HG02870 (cell line): Measurements from ENCODE around the gene PLB1.

ENCODE experiments used
- ATAC-seq: cut with Tn5 transposase; IDR thresholded peaks from one replicate; pipeline ENCODE4 v1.9.1; 2021; ENCODE audit warnings: mild to moderate bottlenecking, moderate library complexity; ENCODE audit not compliant: unreplicated experiment

The PLB1 gene

DNA sequence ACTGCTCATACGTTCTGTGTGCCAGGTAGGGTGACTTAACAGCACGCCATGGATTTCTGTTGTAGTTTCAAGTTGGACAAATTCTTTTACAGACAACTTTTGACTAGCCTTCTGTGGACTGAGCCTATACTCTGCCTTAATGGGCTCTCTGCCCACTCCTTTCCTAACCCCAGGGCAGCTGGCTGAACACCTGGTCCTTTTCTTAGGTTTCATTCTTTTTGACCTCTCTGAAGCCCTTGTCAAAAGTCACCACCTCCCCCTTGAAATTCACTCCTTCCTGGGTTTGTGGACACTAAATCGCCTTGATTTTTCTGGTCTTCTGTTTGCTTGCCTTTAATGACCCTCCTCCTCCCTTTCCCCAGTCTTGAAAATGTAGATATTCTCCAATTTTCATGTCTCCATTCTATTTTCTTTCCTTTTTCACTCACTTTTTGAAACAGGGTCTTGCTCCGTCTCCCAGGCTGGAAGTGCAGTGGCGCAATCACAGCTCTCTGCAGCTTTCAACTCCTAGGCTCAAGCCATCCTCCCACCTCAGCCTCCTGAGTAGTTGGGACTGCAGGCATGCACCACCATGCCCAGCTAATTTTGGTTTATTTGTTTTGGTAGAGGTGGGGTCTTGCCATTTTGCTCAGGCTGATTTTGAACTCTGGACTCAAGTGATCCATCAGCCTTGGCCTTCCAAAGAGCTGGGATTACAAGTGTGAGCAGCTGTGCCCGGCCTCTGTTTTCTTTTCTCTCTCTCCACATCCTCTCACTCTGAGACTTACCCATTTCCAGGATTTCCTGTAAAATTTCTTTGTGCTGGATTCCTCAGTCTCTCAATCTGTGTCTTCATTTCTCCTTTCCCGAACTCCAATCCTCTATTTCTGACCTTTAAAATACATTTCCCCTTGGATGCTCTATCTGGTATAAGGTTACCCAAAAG lies 112.9 kb downstream of the PLB1 start:
- ATAC-seq = no peak

DNA sequence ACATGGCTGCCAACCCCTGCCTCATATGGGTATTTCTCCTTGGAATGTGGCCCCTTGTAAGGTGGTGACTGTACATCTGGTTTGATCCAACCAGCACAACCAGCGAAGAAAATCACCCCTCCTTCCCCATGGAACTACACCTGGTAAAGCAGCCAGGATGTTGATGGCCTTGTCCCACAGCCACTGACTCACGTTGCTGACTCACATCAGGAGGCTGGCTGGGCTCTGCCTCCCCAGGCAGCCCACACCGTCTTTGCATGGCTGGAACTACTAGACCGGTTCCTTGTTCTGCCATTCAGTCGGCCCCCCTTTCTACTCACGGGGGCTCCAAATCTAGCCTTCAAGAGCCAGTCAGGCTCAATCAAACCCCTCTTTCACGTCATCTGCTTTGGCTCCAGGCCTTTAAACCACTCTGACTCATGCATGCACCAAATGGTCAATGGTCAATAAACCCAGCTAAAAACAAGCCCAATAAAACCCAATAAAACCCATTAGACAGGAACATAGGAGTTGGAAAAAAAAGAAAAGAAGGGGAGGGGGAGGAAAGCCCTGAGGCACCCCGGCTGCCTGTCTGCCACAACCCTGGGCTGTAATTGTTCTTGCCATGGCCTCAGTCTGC lies 114.8 kb downstream of the PLB1 start:
- no peak for ATAC-seq

DNA sequence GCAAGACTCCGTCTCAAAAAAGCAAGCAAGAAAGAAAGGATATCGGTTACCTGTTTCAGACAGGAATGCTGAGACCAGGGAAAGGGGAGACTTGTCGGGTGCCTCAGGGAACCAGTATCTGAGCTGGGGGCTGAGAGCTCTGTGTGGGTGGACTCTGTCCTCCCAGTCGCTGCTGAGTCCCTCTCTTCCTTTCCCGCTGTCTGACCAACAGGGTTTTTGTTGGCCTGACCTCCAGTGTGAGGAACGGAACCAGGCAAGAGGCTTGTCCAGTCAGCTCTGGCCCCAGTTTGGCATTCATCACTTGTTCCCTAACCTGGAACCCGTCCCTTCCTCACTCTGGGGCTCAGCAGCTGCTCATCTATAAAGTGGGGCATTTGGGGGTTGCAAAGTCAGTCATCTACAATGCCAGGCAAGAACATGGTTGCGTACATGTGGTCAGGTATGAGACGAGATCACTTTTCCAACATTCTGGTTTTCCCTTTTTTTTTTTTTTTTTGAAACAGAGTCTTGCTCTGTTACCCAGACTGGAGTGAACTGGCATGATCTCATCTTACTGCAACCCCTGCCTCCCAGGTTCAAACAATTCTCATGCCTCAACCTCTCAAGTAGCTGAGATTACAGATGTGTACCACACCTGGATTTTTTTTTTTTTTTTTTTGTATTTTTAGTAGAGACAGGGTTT lies 116.4 kb downstream of the PLB1 start:
- no peak for ATAC-seq

DNA sequence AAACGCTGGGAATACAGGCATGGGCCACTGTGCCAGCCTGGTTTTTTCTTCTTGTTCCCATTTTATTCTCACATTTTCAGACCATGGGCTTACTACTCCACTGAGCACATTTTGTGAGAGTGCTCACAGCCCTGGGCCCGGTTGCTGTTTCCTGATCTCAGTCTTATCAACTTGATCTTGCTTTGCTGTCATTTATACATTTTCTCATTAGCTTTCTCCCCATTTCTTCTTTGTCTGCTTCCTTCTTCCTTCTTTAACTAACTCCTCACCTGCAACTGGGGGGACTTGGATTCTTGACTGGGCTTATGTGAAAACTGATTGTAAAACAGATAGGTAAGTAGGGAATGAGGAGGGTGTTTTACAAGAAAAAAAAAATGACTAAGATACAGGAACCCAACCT lies 117.3 kb downstream of the PLB1 start:
- no peak for ATAC-seq

DNA sequence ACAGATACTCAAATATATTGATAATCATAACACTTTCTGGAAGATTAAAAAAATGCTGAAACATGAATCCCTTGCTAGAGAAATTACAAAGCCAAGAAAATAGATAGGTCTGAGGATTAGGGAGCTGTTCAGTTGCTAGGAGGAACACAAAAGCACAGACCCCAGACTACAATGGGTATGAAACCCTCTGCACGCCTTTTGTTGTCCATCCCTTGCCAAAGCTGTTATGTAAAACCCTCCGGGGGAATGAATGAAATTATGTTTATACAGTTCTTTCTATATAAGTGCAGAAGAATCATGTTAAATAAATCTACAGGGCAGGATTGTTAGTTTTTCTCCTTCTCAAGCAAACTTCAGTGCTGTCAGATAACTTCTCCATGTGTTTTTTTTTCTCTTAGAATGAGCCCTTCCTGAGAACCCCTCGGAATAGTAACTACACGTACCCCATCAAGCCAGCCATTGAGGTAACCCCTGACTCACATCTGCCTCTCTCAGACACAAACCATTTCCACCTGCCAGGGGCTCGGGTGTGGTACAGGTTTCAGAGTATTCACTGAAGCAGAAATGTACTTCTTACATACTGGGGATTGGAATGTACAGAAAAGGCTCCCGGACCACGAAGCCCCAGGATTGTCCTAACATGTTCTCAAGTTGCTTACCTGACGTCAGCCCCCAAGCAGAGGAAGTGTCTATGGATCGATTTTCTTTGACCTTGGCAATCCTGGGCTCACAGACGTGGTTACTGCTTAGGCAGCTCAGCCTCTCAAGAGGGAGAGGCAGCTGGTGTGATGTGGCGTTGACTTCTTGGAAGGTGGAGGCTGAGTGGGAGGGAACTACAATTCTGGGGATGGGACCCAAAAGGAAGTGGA lies 118.0 kb downstream of the PLB1 start:
- no peak for ATAC-seq

DNA sequence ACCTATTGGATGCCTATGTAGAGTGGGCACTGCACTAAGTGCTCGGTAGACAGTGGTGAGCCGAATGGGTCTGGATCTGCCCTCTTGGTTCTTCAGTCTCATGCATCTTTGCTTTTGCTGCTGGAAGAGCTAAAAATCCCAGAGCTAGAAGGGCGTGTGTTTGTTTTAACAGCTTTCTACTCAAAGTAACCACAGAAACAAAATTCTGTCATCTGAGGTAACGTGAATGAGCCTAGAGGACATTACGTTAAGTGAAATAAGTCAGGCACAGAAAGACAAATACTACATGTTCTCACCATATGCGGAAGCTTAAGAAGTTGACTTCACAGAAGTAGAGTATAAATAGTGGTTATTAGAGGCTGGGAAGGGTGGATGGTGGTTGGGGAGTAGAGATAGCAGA lies 119.8 kb downstream of the PLB1 start:
- ATAC-seq = no peak

DNA sequence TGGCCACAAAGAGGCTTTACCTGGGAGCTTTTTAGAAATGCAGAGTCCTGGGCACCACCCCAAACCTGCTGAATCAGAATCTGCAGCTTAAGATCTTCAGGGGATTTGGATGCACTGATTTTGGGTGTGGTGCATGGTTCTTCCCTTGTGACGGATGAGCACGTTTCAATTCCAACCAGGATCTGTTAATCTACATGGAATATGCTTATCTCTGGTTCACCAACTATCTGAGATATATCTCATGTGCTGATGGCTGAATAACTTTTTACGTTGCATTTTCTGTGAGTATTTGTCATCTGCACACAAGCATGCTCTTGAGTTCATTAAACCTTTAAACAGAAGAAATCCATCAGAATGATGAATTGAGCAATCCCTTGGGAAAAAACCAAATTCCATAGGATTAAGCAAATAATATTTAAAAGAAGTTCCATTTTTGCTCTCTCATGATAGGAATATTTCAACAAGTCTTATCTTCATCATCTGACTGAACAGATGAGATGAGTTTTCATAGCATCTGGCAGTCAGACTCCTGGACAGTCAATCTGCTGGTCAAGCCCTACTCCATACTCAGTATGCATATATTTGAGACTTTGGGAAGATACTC lies 120.6 kb downstream of the PLB1 start:
- ATAC-seq = no peak

DNA sequence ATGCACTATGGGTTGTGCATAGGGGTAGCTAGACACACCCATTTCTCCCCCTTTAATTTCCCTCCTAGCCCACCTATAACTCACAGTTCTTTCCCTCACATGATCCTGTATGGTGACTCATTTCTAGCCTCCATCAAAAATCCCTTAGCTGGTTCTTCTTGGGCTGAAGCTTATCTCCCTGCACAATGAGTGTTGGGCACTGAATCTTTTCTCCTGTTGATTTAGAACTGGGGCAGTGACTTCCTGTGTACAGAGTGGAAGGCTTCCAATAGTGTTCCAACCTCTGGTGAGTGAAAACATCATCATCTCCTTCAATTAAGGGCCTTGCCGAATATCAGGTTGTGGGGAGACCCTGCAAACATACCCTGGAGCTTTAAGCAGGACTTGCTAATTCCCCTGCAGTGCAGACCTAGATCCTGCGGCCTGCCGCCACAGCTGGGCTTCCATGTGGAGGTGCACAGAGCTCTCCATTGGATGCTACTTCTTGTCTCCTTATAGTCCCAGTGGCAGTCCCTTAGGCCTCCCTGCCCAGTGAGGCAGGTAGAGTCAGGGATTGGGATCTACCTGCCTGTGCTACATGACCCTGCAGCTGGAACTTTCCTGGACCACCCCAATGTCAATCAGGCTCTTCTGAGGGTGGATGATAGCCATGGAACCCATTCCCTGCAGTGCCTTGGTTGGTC lies 121.8 kb downstream of the PLB1 start:
- ATAC-seq = no peak

DNA sequence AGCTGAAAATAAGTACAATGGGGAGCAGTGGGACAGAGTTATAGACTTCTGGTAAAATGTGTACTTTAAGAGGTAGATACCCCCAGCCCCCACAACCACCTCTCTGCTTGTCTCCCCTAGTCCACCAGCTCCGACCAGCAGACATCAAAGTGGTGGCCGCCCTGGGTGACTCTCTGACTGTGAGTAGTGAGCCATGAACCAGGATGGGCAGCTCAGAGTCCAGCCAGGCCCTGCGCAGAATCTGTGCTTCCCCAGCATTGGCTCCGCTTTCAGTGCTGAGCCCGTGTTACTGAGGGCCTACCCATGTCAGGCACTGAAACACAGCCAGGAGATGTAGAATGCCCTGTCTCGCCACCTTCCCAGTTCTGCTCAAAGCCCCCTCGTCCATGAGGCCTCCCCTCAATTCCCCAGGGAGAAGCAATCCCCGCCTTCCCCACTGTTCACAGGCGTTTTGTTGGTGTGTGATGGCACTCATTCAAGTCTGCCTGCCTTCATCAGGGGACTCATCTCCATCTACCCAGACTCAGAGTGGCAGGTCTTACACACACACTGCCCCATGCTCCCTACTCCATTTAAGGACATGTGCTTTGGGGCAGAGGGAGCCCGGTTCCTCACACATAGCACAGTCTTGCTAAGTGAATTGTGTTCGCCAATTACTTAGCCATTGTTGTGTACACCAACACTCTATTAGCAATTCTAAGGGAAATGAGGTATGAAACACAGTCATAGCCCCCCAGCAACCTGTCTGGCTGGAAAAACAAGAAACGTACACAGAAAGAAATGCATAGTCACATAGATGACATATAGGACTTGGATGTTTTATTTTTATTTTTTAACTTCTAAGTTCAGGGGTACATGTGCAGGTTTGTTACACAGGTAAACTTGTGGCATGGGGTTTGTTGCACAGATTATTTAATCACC lies 122.6 kb downstream of the PLB1 start:
- no peak for ATAC-seq

DNA sequence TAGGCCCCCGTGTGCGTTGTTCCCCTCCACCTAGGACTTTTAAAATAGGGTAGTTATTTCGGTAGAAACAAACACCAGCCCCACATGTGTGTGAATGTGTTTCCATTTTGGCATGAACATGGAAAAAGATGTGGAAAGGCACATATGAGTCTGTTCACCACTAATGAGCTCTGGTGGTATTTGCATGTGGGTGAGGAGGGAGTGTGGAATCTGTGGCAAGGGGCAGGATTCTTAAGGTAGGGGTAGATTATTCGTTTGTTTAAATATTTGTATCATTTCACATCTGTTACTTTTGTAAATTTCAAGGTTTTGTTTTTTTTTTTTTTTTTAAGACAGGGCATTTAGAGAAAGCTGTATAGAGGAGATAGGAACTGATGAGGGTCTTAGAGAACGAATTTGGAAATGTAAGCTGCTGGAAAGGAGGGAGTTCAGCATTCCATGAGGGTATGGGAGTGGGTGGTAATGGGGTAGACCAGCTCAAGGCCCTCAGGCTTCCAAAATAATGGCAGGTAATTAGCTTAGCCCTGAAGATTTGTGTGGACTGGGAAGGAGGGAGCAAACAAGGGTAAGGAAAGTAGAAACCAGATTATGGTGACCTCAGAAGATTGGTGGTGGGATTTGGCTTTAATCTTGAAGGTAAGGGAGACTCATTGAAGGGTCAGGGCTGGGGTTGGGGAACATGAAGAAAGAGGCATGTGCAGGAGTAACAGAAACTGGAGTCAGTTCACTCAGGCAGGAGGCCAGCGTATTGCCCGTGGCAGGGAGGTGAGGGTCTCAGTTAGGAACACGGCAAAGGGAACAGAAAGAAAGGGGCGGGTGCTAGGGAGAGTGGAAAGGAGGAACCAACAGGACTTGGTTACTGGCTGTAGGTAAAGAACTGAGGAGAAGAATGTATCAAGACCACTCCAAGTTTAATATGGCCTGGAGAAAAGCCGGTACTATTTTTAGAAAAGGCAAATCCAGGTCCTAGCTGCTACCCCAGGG lies 123.6 kb downstream of the PLB1 start:
- ATAC-seq = no peak

DNA sequence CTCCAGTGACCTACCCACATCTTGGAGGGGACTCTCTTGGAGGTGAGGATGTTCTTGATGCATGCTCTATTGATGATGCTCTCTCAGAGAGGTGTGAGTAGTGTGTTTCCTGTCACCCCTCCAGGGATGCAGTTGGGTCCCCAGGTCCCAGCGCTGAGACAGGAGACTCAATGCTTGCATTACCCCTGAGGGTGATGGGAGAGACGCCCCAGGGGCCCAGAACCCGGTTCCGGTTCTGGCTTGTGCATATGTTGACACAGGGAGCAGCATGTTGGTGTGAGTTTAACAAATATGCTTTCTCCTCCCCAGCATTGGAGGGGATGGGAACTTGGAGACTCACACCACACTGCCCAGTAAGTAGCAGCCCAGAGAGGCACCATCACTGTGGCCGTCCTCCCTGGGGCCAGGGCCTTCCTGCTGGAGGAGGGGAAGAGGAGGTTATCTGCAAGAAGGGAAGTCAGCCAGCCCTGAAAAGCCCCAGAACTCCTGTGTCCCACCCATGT lies 124.5 kb downstream of the PLB1 start:
- ATAC-seq = no peak

DNA sequence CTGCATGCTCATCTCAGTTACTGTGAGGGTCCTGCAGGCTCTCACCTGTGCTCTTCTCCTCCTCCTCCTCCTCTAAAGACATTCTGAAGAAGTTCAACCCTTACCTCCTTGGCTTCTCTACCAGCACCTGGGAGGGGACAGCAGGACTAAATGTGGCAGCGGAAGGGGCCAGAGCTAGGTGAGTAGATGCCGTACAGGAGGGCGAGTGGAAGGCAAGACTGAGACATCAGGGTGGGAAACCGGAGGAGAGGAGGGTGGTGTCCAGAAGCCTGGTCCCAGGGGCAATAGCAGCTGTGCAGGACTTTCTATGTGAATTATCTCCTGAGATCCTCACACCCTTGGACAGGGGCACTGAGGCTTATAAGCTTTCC lies 124.9 kb downstream of the PLB1 start:
- ATAC-seq = no peak

DNA sequence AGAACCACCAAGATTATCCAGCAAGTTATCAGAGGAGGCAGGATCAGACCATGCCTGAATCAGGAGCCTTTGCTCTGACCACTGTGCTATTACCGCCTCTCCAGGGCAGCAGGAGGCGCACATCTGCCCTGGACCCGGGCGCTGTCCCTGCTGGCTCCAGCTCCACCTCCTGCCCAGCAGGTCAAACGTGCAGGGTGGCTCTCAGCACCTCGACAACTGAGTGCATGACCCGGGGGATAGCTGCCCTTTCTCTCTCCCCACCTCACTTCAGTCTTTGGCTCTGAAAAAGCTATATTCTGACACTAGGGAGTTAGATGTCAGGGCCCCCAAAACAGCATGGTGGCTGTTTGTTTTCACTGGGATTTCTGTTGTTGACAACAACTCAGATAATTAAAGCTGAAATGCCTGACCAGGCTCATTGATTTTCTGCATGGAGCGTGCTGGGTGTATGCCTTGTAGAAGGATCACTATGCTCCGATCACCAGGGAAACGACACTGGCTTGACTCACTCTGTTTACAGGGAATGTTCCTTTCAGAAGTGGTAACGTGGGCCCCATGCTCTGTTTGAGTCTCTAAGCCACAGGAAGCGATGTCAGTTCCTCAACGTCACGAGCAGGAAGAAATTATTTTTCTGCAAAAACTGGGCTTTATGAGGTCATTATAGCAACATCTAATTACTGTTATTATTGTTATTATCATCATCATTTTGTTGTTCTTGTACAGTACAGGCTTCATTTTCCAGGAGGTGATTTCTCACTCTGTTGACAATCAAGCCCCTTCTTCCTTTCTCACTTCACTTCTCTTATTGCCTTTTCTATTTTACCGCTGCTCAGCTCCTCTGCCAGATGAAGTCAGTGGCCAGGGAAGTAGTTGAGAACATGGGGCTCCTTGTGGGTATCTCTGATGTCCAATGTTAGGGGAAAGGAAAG lies 125.6 kb downstream of the PLB1 start:
- no peak for ATAC-seq

DNA sequence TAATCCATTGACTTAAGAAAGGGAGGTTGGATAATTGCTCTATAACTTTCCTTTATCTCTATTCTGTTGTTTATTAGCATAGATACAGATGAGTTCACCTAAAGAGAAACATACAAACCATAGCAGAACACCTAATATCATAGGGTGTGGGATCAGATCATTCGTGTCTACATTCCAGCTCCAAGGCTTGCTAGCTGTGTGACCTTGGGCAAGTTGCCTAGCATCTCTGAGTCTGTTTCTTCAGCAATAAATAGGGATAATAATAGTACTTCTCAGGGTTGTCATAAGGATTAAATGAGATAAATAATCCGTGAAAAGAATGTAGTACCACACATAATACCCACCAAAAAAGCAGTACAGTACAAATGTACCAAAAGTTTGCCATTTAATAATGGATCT lies 126.2 kb downstream of the PLB1 start:
- no peak for ATAC-seq

DNA sequence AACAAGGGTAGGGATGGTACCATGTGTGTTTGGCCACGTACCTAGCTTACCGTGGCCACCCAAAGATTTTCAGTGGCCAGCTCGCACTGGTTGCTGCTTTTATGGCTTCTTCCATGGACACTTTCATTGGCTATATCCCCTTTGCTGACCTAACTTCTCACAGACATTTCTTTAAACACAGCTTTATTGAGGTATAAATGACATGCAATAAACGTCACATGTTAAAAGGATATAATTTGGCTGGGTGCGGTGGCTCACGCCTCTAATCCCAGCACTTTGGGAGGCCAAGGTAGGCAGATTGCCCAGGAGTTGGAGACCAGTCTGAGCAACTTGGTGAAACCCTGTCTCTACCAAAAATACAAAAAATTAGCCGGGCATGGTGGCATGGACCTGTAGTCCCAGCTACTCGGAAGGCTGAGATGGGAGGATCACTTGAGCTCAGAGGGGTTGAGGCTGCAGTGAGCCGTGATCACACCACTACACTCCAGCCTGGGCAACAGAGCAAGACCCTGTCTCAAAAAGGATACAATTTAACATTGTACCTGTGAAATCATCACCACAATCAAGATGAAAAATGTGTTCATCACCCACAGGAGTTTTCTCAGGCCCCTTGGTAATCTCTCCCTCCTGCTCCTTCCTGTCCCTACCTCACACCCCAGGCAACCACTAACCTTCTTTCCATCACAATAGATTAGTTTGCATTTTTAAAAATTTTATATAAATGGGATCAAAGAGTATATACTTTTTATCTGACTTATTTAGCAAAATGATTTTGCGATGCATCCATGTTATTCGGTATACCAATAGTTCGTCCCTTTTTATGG lies 127.9 kb downstream of the PLB1 start:
- no peak for ATAC-seq

DNA sequence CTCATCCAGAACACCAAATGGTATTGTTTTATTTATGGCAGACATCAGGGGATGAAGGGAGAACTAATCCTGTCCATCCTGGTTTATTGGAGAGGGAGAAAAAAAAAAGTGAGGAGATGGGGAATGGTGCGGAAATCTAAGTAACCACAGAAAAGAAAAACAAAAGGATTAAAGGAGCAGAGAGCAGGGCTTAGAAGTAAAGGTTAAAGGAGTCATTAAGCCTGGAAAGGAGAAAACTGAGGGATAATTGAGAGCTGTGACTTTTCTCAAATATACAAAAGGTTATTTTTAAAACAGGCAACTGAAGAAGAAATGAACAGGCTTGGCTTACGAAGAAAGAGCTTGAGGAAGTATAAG lies 128.6 kb downstream of the PLB1 start:
- no peak for ATAC-seq
